ENCODE data around the gene ANAPC16.

Gene ANAPC16

DNA sequence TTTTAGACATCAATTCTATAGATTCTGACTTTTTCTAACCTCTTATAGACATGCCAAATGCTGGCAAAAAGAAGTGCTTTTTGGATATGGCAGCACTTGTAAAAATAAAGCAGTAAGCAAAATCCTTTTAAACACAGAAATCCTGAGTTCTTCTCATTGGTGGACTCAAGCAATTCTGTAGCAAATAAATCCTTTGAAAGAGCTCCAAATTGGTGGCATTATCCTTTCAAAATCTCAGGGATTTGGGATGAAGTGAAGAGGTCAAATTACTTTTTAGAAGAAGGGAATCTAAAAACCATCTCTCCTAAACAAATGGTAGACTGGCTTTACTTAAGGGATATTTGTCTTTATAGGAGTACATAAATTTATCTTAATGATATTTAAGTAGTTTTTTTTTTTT is 17.8 kb downstream of the ANAPC16 start:
- TF ChIP-seq, protein P1, sequence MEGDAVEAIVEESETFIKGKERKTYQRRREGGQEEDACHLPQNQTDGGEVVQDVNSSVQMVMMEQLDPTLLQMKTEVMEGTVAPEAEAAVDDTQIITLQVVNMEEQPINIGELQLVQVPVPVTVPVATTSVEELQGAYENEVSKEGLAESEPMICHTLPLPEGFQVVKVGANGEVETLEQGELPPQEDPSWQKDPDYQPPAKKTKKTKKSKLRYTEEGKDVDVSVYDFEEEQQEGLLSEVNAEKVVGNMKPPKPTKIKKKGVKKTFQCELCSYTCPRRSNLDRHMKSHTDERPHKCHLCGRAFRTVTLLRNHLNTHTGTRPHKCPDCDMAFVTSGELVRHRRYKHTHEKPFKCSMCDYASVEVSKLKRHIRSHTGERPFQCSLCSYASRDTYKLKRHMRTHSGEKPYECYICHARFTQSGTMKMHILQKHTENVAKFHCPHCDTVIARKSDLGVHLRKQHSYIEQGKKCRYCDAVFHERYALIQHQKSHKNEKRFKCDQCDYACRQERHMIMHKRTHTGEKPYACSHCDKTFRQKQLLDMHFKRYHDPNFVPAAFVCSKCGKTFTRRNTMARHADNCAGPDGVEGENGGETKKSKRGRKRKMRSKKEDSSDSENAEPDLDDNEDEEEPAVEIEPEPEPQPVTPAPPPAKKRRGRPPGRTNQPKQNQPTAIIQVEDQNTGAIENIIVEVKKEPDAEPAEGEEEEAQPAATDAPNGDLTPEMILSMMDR (IDR thresholded peaks at IDR 0.05; ENCODE audit: low read length, missing control alignments): no peak
- H3K4me3 ChIP-seq (replicated peaks; ENCODE audit: low read depth, low read length): no peak overlapping the region

DNA sequence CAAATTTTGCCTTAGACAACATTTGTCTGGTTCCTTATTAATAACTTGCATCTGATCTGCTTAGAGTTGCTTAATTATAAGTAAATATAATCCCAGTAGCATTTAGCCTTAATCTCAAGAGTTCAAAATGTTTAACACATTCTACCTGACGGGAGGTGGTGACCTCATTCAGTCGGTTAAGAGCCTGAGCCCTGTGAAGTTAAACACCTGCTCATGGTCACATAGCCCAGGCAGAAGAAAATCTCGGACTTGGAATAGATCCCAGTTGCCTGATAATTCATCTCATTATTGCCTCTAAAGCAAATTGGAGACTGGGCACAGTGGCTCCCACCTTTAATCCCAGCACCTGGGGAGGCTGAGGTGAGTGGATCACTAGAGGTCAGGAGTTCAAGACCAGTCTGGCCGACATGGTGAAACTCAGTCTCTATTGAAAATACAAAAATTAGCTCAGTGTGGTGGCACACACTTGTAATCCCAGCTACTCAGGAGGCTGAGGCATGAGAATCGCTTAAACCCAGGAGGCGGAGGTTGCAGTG is 18.8 kb downstream of the ANAPC16 start:
- no peak for DNase-seq (ENCODE audit: low read depth)
- TF ChIP-seq, protein P1 (IDR thresholded peaks at IDR 0.05; ENCODE audit: low read length, missing control alignments): no peak
- H3K4me3 ChIP-seq (replicated peaks; ENCODE audit: low read depth, low read length): no peak overlapping the region

More for the DNA sequence above, 17.8 kb downstream of the ANAPC16 start:
- no peak for DNase-seq (ENCODE audit: low read depth)

DNA sequence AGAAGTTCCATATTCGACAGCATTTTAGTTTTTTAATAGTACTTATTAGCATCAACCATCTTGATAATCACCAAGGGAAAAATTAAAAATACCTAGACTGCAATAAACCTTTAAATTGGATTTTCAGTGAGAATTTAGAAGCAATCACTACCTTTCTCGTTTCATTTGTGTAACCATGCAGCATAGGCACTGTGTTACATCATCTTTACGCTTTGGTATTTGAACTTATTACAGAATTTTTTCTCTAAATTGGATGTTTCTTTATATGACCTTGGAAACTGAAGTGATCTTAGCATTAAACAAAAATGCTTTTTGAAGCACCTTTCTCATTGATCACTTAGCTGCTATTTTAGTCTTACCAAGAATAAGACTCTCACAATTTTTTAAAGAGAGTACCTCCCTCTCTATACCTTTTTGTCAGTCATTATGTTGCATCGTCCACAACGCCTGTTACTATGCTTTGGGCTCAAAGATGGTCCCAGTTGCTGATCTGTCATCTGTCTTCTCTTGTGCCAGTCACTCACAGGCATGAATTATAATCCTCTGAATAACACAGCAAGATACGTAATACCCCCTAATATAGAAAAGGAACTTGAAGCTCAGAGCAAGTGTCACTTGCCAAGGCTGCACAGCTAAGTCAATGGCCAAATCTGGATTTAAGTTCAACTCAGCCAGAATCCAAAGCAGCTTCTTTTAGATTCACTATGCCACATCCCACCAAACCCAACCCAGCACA is 19.9 kb downstream of the ANAPC16 start:
- TF ChIP-seq, protein P1 (IDR thresholded peaks at IDR 0.05; ENCODE audit: low read length, missing control alignments): no peak
- no peak overlapping the region for H3K4me3 ChIP-seq (replicated peaks; ENCODE audit: low read depth, low read length)
- DNase-seq (ENCODE audit: low read depth): no peak

DNA sequence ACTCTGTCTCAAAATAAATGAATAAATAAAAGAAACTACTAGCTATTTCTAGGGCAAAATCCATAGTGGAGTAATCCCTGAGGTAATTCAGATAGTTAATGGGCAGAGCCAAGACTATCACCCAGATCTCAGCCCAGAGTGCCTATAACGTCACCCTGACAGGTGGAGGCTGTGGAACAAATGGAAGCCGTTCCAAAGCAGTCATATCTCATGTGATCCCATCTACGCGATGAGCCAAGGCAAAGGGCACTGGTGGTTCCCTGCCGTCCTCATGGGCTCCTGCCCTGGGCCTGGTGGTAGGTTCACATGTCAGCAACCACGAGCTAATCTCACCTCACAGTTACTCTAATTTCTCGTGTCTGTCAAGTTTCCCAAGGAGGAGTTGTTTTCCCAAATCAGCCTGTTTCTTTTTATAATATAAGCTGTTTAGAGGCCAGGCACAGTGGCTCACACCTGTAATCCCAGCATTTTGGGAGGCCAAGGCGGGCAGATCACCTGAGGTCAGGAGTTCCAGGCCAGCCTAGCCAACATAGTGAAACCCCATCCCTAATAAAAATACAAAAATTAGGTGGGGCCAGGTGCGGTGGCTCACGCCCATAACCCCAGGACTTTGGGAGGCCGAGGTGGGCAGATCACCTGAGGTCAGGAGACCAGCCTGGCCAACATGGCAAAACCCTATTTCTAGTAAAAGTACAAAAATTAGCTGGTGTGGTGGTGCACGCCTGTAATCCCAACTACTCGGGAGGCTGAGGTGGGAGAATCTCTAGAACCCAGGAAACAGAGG is 22.8 kb downstream of the ANAPC16 start:
- TF ChIP-seq, protein P1 (IDR thresholded peaks at IDR 0.05; ENCODE audit: low read length, missing control alignments): no peak
- no peak overlapping the region for H3K4me3 ChIP-seq (replicated peaks; ENCODE audit: low read depth, low read length)
- no peak for DNase-seq (ENCODE audit: low read depth)

DNA sequence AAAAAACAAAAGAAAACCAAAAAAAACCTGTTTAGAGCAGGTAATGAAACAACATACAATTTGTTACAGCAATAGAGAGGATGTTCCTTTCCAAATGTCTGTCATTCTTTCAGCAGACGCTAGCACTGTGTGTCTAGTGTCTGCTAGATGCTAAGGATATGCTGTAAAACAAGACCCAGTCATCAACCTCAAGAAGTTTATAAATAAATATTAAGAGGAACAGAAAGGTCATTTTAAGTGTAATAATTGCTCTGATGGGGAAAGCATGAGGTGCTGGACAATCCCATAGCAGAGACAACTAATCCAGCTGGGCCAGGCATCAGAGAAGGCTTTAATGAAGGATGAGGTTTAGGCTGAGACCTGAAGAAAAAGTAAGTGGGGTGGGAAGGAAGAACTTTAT is 23.6 kb downstream of the ANAPC16 start:
- TF ChIP-seq, protein P1 (IDR thresholded peaks at IDR 0.05; ENCODE audit: low read length, missing control alignments): no peak
- H3K4me3 ChIP-seq (replicated peaks; ENCODE audit: low read depth, low read length): no peak overlapping the region
- no peak for DNase-seq (ENCODE audit: low read depth)

DNA sequence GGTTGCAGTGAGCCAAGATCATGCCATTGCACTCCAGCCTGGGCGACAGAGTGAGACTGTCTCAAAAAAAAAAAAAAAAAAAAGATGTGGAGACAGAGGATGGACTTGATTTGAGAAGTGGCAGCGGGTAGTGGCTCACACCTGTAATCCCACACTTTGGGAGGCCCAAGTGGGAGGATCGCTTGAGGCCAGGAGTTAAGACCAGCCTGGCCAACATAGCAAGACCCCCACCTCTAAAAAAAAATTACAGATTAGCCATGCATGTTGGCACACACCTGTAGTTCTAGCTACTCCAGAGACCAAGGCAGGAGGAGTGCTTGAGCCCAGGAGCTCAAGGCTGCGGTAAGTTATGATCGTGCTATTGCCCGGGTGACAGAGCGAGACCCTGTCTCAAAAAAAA is 24.6 kb downstream of the ANAPC16 start:
- TF ChIP-seq, protein P1 (IDR thresholded peaks at IDR 0.05; ENCODE audit: low read length, missing control alignments): no peak
- H3K4me3 ChIP-seq (replicated peaks; ENCODE audit: low read depth, low read length): no peak overlapping the region
- no peak for DNase-seq (ENCODE audit: low read depth)

Data from fibroblast of pulmonary artery (primary cell).